ENCODE measurements around the gene NLRP7. TPM values are rescaled to one million over a fixed set of nuclear protein-coding genes. Genes with fewer than 3 reads are reported as not detected.

The NLRP7 gene
- total and polyA plus RNA-seq, 4 donors = 0.06 TPM; not detected in 3

- no peaks in the 10 kb centered on the region for H3K36me3 ChIP-seq (ENCODE audit: control insufficient read depth in 4 of 4, insufficient read depth in 4 of 4, low read length in 4 of 4)
- no peaks in the 10 kb centered on the region for H3K27me3 ChIP-seq (ENCODE audit: control insufficient read depth in 3 of 3, insufficient read depth in 3 of 3, low read length in 2 of 3)
- no peak for TF ChIP-seq CTCF (IDR thresholded peaks at IDR 0.05; ENCODE audit: control extremely low read depth, extremely low read depth)
- no peaks in the 10 kb centered on the region for H3K4me1 ChIP-seq (ENCODE audit: control insufficient read depth in 5 of 5, insufficient read depth in 5 of 5, low read length in 5 of 5)
- H3K4me3 ChIP-seq = no peak overlapping the region
- H3K27ac ChIP-seq (ENCODE audit: low read depth in 1 of 2, low read length in 1 of 2) = no peak overlapping the region
- DNase-seq = peak; percentile 18 to 51 (median 35)
- no peak overlapping the region for H3K9ac ChIP-seq (ENCODE audit: insufficient read depth in 1 of 2, low read length in 2 of 2)
- peaks cover 0 to 3% (median 0%) of the 10 kb centered on the region in 4 donors for H3K9me3 ChIP-seq (ENCODE audit: control insufficient read depth in 4 of 4, insufficient read depth in 3 of 4, low read length in 3 of 4)
- WGBS, 2 donors = 49 to 82% methylated on average over 7 of the region's 7 CpGs
- no peak for ATAC-seq (ENCODE audit: insufficient read depth, low FRiP score)
Measured at GRCh38 chr19:54893406-54893805, 53.9 kb downstream of the NLRP7 start.

GRCh38 chr19:54889566-54889965 is 57.8 kb downstream of the NLRP7 start:
- no peaks in the 10 kb centered on the region for H3K27me3 ChIP-seq (ENCODE audit: control insufficient read depth in 3 of 3, insufficient read depth in 3 of 3, low read length in 2 of 3)
- H3K9me3 ChIP-seq (ENCODE audit: control insufficient read depth in 4 of 4, insufficient read depth in 3 of 4, low read length in 3 of 4) = peaks cover 0 to 3% (median 0%) of the 10 kb centered on the region in 4 donors
- no peaks in the 10 kb centered on the region for H3K4me1 ChIP-seq (ENCODE audit: control insufficient read depth in 5 of 5, insufficient read depth in 5 of 5, low read length in 5 of 5)
- H3K27ac ChIP-seq (ENCODE audit: low read depth in 1 of 2, low read length in 1 of 2) = no peak overlapping the region
- no peak for DNase-seq
- no peak for ATAC-seq (ENCODE audit: insufficient read depth, low FRiP score)
- no peak overlapping the region for H3K9ac ChIP-seq (ENCODE audit: insufficient read depth in 1 of 2, low read length in 2 of 2)
- H3K4me3 ChIP-seq = no peak overlapping the region
- 82 to 89% methylated on average over 11 of the region's 11 CpGs for WGBS, 2 donors
- H3K36me3 ChIP-seq (ENCODE audit: control insufficient read depth in 4 of 4, insufficient read depth in 4 of 4, low read length in 4 of 4) = no peaks in the 10 kb centered on the region
- TF ChIP-seq CTCF (IDR thresholded peaks at IDR 0.05; ENCODE audit: control extremely low read depth, extremely low read depth) = no peak

- H3K27me3 ChIP-seq (ENCODE audit: control insufficient read depth in 3 of 3, insufficient read depth in 3 of 3, low read length in 2 of 3) = no peaks in the 10 kb centered on the region
- 90 to 94% methylated on average over 10 of the region's 10 CpGs for WGBS, 2 donors
Measured at GRCh38 chr19:54888239-54888638, 59.1 kb downstream of the NLRP7 start.

More at GRCh38 chr19:54888239-54888638, 59.1 kb downstream of the NLRP7 start:
- no peak for ATAC-seq (ENCODE audit: insufficient read depth, low FRiP score)
- Histone ChIP-seq H3K4me1 (ENCODE audit: control insufficient read depth in 5 of 5, insufficient read depth in 5 of 5, low read length in 5 of 5) (no peaks in the 10 kb centered on the region), H3K4me3 (no peak overlapping the region), H3K36me3 (ENCODE audit: control insufficient read depth in 4 of 4, insufficient read depth in 4 of 4, low read length in 4 of 4) (no peaks in the 10 kb centered on the region), H3K27ac (ENCODE audit: low read depth in 1 of 2, low read length in 1 of 2) (no peak overlapping the region), H3K9me3 (ENCODE audit: control insufficient read depth in 4 of 4, insufficient read depth in 3 of 4, low read length in 3 of 4) (peaks cover 0 to 3% (median 0%) of the 10 kb centered on the region in 4 donors), H3K9ac (ENCODE audit: insufficient read depth in 1 of 2, low read length in 2 of 2) (no peak overlapping the region)
- DNase-seq = no peak
- no peak for TF ChIP-seq CTCF (IDR thresholded peaks at IDR 0.05; ENCODE audit: control extremely low read depth, extremely low read depth)

Data from lung (tissue), 12 donors.